ENCODE data around the gene GRAMD4. TPM values are rescaled to one million over a fixed set of nuclear protein-coding genes. Genes with fewer than 3 reads are reported as not detected.

GRAMD4 gene
- total RNA-seq, 1 donor from 2014 or later, result 77.6 TPM

DNA sequence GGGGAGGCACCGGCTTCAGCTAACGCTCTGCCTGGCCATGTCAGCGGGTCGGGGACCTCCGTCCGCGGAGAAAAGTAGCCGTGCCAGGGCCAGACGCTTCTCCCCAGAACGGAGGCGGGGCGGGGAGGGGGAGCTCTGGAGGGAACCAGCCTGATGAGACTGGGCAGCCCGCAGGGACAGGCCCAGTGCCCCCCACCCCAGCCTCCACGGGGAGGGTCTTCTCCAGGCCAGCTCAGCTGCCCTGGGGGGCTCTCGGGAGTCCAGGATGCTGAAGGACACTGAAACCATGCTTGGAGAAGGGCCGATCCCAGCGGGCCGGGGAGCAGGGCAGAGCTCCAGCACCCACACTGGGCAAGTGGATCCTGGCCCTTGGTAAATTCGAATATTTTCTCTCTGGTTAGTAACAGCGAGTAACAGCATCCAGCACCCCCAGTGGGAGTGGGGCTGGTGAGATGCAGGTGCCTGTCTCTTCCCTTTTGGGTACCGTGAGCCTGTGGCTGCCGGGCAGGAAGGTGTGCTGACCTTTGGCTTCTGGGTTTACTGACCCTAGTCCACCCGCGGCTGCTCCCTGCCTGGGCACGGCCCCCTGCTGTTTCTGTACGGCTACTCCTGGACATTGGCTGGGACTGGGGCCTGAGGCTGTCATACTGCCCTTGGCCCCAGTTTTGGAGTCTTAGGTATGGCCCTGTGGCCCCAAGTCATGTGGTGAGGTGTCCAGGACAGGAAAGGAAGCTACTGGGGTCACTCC, 35.8 kb downstream of the GRAMD4 start:
- intact Hi-C loops (cut with micrococcal nuclease), result no loop called here
- DNase-seq, result no peak
- no peak overlapping the region for H3K4me3 ChIP-seq
- no peaks in the 10 kb centered on the region for H3K27me3 ChIP-seq (ENCODE audit: low read depth)
- peaks cover 94% of the 10 kb centered on the region for H3K4me1 ChIP-seq
- no peaks in the 10 kb centered on the region for H3K9me3 ChIP-seq (replicated peaks)
- TF ChIP-seq, protein P1, sequence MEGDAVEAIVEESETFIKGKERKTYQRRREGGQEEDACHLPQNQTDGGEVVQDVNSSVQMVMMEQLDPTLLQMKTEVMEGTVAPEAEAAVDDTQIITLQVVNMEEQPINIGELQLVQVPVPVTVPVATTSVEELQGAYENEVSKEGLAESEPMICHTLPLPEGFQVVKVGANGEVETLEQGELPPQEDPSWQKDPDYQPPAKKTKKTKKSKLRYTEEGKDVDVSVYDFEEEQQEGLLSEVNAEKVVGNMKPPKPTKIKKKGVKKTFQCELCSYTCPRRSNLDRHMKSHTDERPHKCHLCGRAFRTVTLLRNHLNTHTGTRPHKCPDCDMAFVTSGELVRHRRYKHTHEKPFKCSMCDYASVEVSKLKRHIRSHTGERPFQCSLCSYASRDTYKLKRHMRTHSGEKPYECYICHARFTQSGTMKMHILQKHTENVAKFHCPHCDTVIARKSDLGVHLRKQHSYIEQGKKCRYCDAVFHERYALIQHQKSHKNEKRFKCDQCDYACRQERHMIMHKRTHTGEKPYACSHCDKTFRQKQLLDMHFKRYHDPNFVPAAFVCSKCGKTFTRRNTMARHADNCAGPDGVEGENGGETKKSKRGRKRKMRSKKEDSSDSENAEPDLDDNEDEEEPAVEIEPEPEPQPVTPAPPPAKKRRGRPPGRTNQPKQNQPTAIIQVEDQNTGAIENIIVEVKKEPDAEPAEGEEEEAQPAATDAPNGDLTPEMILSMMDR (IDR thresholded peaks at IDR 0.05; ENCODE audit: borderline replicate concordance), result no peak
- H3K36me3 ChIP-seq, result no peaks in the 10 kb centered on the region
- no peak overlapping the region for H3K27ac ChIP-seq (replicated peaks)

DNA sequence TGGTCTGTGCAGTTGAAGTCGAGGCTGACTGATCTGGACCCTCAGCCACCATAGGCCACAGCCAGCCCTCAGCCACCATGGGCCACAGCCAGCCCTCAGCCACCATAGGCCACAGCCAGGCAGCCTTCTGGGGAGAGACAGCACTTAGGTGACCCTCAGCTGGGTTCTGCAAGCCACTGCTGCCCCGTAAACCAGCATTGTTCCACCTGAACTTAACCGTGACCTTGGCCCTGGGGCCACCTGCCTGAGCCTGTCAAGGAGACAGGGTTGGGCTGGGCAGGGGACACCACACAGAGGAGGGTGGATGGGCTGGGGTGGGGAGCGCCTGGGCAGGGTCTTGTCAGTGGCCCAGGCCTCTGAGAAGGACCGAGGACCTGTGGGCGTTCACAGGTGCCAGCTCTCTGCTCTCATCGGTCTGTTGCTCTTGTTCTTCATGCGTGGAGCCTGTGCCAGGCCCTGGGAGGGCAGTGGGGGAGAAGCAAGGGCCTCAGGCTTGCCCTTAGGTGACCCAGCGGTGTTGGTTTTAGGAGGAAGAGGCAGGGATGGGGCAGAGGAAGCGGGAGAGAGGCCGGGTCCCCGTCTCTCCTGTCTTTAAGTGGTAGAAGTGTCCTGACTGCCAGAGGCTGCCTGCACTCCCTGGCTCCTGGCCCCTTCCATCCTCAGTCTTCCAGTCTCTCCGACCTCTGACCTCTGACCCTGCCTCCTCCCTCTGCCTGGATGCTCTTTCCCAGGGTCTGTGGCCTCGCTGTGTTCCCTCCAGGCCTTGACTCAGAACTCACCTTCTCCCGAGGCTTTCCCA, 36.9 kb downstream of the GRAMD4 start:
- Histone ChIP-seq H3K36me3 (peaks cover 8% of the 10 kb centered on the region), H3K27ac (replicated peaks) (peak overlapping the region; percentile 27), H3K4me3 (no peak overlapping the region), H3K4me1 (peaks cover 92% of the 10 kb centered on the region), H3K9me3 (replicated peaks) (no peaks in the 10 kb centered on the region), H3K27me3 (ENCODE audit: low read depth) (no peaks in the 10 kb centered on the region)
- intact Hi-C loops (cut with micrococcal nuclease), result no loop called here
- TF ChIP-seq, protein P1 (IDR thresholded peaks at IDR 0.05; ENCODE audit: borderline replicate concordance), result no peak
- DNase-seq, result no peak

DNA sequence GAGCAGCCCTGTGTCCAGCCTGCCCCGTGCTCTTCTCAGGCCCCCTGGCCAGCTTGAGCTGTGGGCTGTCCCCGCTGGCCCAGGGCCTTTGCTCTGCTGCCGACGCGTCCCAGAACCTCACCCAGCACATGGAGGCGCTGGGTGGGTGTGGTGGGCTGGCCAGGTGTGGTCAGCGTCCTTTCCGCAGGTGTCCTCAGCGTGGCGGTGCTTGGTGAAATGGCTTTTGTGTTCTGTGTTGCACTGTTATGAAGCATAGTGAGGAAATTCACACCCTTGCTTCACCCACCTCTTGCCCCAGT, 37.4 kb downstream of the GRAMD4 start:
- Histone ChIP-seq H3K9me3 (replicated peaks) (no peaks in the 10 kb centered on the region), H3K27me3 (ENCODE audit: low read depth) (no peaks in the 10 kb centered on the region), H3K4me1 (peaks cover 87% of the 10 kb centered on the region), H3K4me3 (no peak overlapping the region), H3K27ac (replicated peaks) (no peak overlapping the region), H3K36me3 (peaks cover 13% of the 10 kb centered on the region)
- TF ChIP-seq, protein P1 (IDR thresholded peaks at IDR 0.05; ENCODE audit: borderline replicate concordance), result no peak
- DNase-seq, result no peak
- intact Hi-C loops (cut with micrococcal nuclease), result no loop called here

DNA sequence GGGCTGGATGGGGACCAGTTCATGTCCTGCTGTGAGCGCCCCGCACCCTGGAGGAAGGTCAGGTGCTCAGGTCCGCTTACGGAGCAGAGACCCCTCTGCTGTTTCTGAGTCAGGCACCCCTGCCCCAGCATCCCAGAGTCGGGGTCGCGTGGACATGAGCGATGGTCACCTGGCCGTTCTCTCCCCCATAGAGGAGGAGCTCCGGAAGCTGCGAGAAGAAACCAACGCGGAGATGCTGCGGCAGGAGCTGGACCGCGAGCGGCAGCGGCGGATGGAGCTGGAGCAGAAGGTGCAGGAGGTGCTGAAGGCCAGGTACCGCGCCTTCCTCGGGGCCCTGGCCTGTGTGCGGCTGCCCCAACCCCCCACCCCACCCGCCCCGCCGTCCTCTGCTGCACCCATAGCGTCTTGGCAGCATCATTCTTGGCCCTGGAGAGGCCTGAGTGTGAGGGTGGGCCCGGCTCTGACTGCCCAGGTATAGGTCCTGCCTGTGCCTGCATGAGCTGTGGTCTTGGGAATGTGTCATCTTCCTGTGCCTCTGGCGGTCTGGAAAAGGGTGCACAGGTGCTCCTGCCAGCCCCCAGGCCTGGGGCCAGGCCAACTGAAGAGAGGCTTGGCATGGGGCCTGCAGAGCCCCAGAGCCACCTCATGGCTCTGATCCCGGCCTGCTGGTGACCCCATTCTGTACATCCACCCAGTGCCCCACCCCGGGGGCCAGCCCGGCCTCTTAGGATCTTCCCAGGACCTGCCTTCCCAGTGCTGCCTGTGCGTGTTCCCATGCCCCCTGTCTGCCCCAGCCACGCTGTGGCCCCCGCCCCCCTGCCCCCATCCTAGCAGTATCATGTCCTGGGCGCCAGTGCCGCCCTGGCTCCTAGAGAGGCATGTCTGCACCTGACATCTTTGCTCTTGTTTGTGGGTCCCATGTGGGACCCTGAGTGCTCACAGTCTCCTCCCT, 38.1 kb downstream of the GRAMD4 start:
- Histone ChIP-seq H3K36me3 (peaks cover 19% of the 10 kb centered on the region), H3K27me3 (ENCODE audit: low read depth) (no peaks in the 10 kb centered on the region), H3K4me3 (no peak overlapping the region), H3K9me3 (replicated peaks) (no peaks in the 10 kb centered on the region), H3K27ac (replicated peaks) (no peak overlapping the region), H3K4me1 (peaks cover 80% of the 10 kb centered on the region)
- TF ChIP-seq, protein P1 (IDR thresholded peaks at IDR 0.05; ENCODE audit: borderline replicate concordance), result no peak
- intact Hi-C loops (cut with micrococcal nuclease), result no loop called here
- DNase-seq, result no peak

DNA sequence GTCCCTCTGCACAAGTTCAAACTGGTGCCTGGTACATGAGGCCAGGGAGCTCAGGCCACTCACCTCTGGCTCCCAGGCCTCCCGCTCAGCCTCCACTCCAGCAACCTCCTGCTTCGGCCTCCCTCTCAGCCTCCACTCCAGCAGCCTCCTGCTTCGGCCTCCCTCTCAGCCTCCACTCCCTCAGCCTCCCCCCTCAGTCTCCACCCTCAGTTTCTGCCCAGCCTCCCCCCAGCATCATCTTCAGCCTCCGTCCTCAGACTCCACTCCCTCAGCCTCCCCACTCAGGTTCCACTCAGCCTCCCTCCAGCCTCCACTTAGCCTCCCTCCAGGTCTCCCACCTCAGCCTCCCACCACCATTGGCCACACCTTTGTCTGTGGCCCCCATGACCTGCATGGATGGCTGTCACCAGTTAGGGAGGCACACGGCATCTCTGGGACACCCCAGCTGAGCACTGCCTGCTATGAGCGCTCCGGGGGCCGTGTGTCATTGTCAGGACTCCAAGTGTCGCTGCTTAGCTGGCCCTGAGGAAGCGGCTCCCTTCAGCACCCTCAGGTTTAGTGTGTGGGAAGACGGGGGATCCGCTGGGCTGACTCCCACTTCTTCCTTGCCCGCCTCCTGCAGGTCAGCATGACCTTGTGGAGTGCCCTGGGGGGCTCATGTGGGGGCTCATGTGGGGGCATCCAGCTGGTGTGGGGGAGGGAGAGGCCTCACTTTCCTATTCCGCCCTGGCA, 39.0 kb downstream of the GRAMD4 start:
- Histone ChIP-seq H3K4me3 (no peak overlapping the region), H3K9me3 (replicated peaks) (no peaks in the 10 kb centered on the region), H3K27ac (replicated peaks) (no peak overlapping the region), H3K4me1 (peaks cover 77% of the 10 kb centered on the region), H3K27me3 (ENCODE audit: low read depth) (no peaks in the 10 kb centered on the region), H3K36me3 (peaks cover 29% of the 10 kb centered on the region)
- TF ChIP-seq, protein P1 (IDR thresholded peaks at IDR 0.05; ENCODE audit: borderline replicate concordance), result no peak
- intact Hi-C loops (cut with micrococcal nuclease), result no loop called here
- no peak for DNase-seq
